NB4 (cell line): ENCODE measurements around the gene CFD.

Source experiments
- CTCF ChIP-seq: IDR thresholded peaks from one replicate; pipeline ENCODE4 v1.5.1; 2012; ENCODE audit warnings: low read depth, low read length
- POLR2A ChIP-seq: IDR thresholded peaks from 2 replicates; pipeline ENCODE4 v1.6.1; 2011; ENCODE audit warnings: mild to moderate bottlenecking; ENCODE audit not compliant: insufficient read length; ENCODE audit errors: extremely low read depth
- TF ChIP-seq, protein P1 (sequence below): IDR thresholded peaks from 2 replicates; pipeline ENCODE4 v1.6.1; 2011; ENCODE audit warnings: low read depth, low read length

GRCh38 chr19:873084-873483, 13.6 kb downstream of the CFD start:
- TF ChIP-seq CTCF (no peak), POLR2A (no peak)
- TF ChIP-seq, protein P1, sequence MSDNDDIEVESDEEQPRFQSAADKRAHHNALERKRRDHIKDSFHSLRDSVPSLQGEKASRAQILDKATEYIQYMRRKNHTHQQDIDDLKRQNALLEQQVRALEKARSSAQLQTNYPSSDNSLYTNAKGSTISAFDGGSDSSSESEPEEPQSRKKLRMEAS = no peak
